ENCODE data around the gene KRT84. TPM values are rescaled to one million over a fixed set of nuclear protein-coding genes. Genes with fewer than 3 reads are reported as not detected.

KRT84 gene
- total and polyA plus RNA-seq, 4 donors: not detected

DNA sequence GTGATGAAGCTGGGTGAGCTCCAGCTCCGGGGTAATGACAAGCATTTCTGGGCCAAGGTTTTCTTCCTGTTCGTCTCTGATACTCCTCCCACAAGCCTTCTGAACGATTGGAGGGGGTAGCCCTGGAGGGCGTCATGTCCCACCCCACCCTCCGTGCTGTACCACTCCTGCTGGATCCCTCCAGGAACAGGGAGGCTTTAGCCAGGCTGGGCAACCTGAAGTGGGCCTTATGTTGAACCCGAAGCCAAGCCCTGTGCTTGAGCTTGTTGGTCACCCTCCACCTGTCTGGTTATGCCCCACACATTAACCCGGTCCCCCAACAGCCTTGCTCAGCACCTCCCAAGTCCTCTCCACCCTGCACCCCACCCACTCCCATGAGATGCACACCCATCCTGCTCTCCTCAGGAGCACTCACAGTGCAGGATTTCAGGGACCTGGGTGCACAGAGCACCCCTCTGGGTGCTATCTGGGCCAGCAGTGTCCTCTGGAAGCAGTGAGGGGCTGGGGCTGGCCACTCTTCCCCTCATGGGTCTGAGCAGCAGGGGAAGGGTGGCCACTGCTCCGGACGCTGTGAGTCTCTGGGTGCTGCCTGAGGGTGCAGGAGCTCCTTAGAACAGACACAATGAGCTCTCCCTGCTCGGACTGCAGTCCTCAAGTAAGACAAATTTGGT lies 57.5 kb downstream of the KRT84 start:
- H3K27ac ChIP-seq (ENCODE audit: low read depth in 1 of 2, low read length in 1 of 2): no peak overlapping the region
- ATAC-seq (ENCODE audit: insufficient read depth, low FRiP score) (no peak), DNase-seq (no peak)
- no peak overlapping the region for H3K4me3 ChIP-seq
- H3K9me3 ChIP-seq (ENCODE audit: control insufficient read depth in 4 of 4, insufficient read depth in 3 of 4, low read length in 3 of 4): no peaks in the 10 kb centered on the region
- TF ChIP-seq, protein P1, sequence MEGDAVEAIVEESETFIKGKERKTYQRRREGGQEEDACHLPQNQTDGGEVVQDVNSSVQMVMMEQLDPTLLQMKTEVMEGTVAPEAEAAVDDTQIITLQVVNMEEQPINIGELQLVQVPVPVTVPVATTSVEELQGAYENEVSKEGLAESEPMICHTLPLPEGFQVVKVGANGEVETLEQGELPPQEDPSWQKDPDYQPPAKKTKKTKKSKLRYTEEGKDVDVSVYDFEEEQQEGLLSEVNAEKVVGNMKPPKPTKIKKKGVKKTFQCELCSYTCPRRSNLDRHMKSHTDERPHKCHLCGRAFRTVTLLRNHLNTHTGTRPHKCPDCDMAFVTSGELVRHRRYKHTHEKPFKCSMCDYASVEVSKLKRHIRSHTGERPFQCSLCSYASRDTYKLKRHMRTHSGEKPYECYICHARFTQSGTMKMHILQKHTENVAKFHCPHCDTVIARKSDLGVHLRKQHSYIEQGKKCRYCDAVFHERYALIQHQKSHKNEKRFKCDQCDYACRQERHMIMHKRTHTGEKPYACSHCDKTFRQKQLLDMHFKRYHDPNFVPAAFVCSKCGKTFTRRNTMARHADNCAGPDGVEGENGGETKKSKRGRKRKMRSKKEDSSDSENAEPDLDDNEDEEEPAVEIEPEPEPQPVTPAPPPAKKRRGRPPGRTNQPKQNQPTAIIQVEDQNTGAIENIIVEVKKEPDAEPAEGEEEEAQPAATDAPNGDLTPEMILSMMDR (IDR thresholded peaks at IDR 0.05; ENCODE audit: control extremely low read depth, extremely low read depth): no peak
- no peaks in the 10 kb centered on the region for H3K36me3 ChIP-seq (ENCODE audit: control insufficient read depth in 4 of 4, insufficient read depth in 4 of 4, low read length in 4 of 4)
- no peak overlapping the region for H3K9ac ChIP-seq (ENCODE audit: insufficient read depth in 1 of 2, low read length in 2 of 2)
- 68 to 69% methylated on average over 10 of the region's 10 CpGs for WGBS, 2 donors
- no peaks in the 10 kb centered on the region for H3K4me1 ChIP-seq (ENCODE audit: control insufficient read depth in 5 of 5, insufficient read depth in 5 of 5, low read length in 5 of 5)
- H3K27me3 ChIP-seq (ENCODE audit: control insufficient read depth in 3 of 3, insufficient read depth in 3 of 3, low read length in 2 of 3): no peaks in the 10 kb centered on the region

Other genes starting within 250 kb of the KRT84 start
- 10 to 100 TPM in 1 of 2 donors, 1 to 10 TPM in 1; 1.8 to 15.5 TPM for gene KRT80, start 193.6 kb downstream of the KRT84 start, total RNA-seq
- 1 to 10 TPM; 7.2 to 9.9 TPM for gene KRT80, start 193.6 kb downstream of the KRT84 start, polyA plus RNA-seq
- gene KRT7, start 152.4 kb downstream of the KRT84 start, total RNA-seq: 1,000 to 10,000 TPM in 1 of 2 donors, 10 to 100 TPM in 1; 33.6 to 1,411 TPM
- gene KRT7, start 152.4 kb downstream of the KRT84 start, polyA plus RNA-seq: 1,000 to 10,000 TPM; 1,201 to 1,415 TPM
- 1 to 10 TPM in 1 of 2 donors, not detected in 1; 1.1 TPM for gene KRT86, start 111.0 kb downstream of the KRT84 start, total RNA-seq
- under 1 TPM; 0.11 to 0.31 TPM for gene KRT86, start 111.0 kb downstream of the KRT84 start, polyA plus RNA-seq
- gene KRT81, start 94.1 kb downstream of the KRT84 start, total RNA-seq: under 1 TPM; 0.20 to 0.61 TPM
- gene KRT81, start 94.1 kb downstream of the KRT84 start, polyA plus RNA-seq: under 1 TPM; 0.02 to 0.26 TPM
- not detected for gene KRT83, start 64.3 kb downstream of the KRT84 start, total RNA-seq
- not detected for gene KRT83, start 64.3 kb downstream of the KRT84 start, polyA plus RNA-seq
- not detected for gene KRT85, start 18.2 kb downstream of the KRT84 start, total RNA-seq
- not detected for gene KRT85, start 18.2 kb downstream of the KRT84 start, polyA plus RNA-seq
- not detected for gene KRT82, start 20.7 kb upstream of the KRT84 start, total RNA-seq
- not detected for gene KRT82, start 20.7 kb upstream of the KRT84 start, polyA plus RNA-seq
- not detected for gene KRT75, start 48.7 kb upstream of the KRT84 start, total RNA-seq
- gene KRT75, start 48.7 kb upstream of the KRT84 start, polyA plus RNA-seq: under 1 TPM in 1 of 2 donors, not detected in 1; 0.01 TPM
- under 1 TPM in 1 of 2 donors, not detected in 1; 0.25 TPM for gene KRT6B, start 66.5 kb upstream of the KRT84 start, total RNA-seq
- gene KRT6B, start 66.5 kb upstream of the KRT84 start, polyA plus RNA-seq: under 1 TPM; 0.06 to 0.63 TPM
- not detected for gene KRT6C, start 88.2 kb upstream of the KRT84 start, total RNA-seq
- gene KRT6C, start 88.2 kb upstream of the KRT84 start, polyA plus RNA-seq: under 1 TPM; 0.08 to 0.10 TPM
- gene KRT6A, start 107.6 kb upstream of the KRT84 start, total RNA-seq: 1 to 10 TPM in 1 of 2 donors, under 1 TPM in 1; 0.65 to 7.9 TPM
- gene KRT6A, start 107.6 kb upstream of the KRT84 start, polyA plus RNA-seq: 10 to 100 TPM in 1 of 2 donors, 1 to 10 TPM in 1; 6.8 to 46.8 TPM
- gene KRT5, start 134.7 kb upstream of the KRT84 start, total RNA-seq: 10 to 100 TPM; 19.0 to 49.4 TPM
- gene KRT5, start 134.7 kb upstream of the KRT84 start, polyA plus RNA-seq: 10 to 100 TPM; 15.8 to 48.5 TPM
- not detected for gene KRT71, start 167.5 kb upstream of the KRT84 start, total RNA-seq
- not detected for gene KRT71, start 167.5 kb upstream of the KRT84 start, polyA plus RNA-seq
- not detected for gene KRT74, start 188.2 kb upstream of the KRT84 start, total RNA-seq
- gene KRT74, start 188.2 kb upstream of the KRT84 start, polyA plus RNA-seq: not detected
- under 1 TPM in 1 of 2 donors, not detected in 1; 0.17 TPM for gene KRT72, start 215.8 kb upstream of the KRT84 start, total RNA-seq
- under 1 TPM; 0.14 TPM for gene KRT72, start 215.8 kb upstream of the KRT84 start, polyA plus RNA-seq
- gene KRT73, start 232.9 kb upstream of the KRT84 start, total RNA-seq: not detected
- under 1 TPM in 1 of 2 donors, not detected in 1; 0.07 TPM for gene KRT73, start 232.9 kb upstream of the KRT84 start, polyA plus RNA-seq